Psoas muscle (tissue), 8 donors: ENCODE data around the gene ZNF746. TPM values are rescaled to one million over a fixed set of nuclear protein-coding genes. Genes with fewer than 3 reads are reported as not detected.

Source experiments
- ATAC-seq, 4 donors: fragments of 200-7000 bp; cut with Tn5 transposase; one replicate each; pipeline ENCODE4 v1.9.1; 2020; ENCODE audit warnings: moderate library complexity in 3 of 4, mild to moderate bottlenecking in 2 of 4
- DNase-seq, 2 donors: peaks; one replicate each; pipeline ENCODE4 v3.0.0-alpha.2; 2020
- H3K27ac ChIP-seq: fragments of 200-600 bp; one replicate; pipeline ENCODE4 v1.8.0; 2022
- H3K27me3 ChIP-seq, 3 donors: fragments of 200-600 bp in 1 of 3; one replicate each; pipeline versions ENCODE4 v1.6.1 to v1.8.0; 2013 to 2022; ENCODE audit warnings: low read length in 2 of 3, mild to moderate bottlenecking in 2 of 3, moderate library complexity in 1 of 3; ENCODE audit not compliant: insufficient read depth in 3 of 3
- H3K36me3 ChIP-seq, 2 donors: fragments of 200-600 bp in 1 of 2; one replicate each; pipeline versions ENCODE4 v1.6.1 to v1.8.0; 2013 to 2022; ENCODE audit warnings: low read depth in 1 of 2, mild to moderate bottlenecking in 1 of 2, moderate library complexity in 1 of 2; ENCODE audit not compliant: insufficient read depth in 1 of 2
- H3K4me1 ChIP-seq: fragments of 200-600 bp; one replicate; pipeline ENCODE4 v1.8.0; 2022
- H3K4me3 ChIP-seq: fragments of 200-600 bp; one replicate; pipeline ENCODE4 v1.8.0; 2022; ENCODE audit warnings: mild to moderate bottlenecking
- H3K9me3 ChIP-seq: fragments of 200-600 bp; one replicate; pipeline ENCODE4 v1.8.0; 2022
- WGBS, 3 donors: extraction: QIAGEN DNeasy Blood & Tissue Kit; methylation state at CpG; one replicate each; pipeline versions ENCODE4 v1.1.6 to v1.1.7; 2013; 5-methylcytosine and 5-hydroxymethylcytosine counted together
- intact Hi-C, 2 donors: fragments of 100-400 bp; cut with DNase I; formaldehyde crosslinking; loops; one replicate each; pipeline versions ENCODE4 v1.11.0 to v1.14.2; 2022
- polyA plus RNA-seq, 3 donors: library from polyadenylated mRNA; stranded (reverse); fragments of 200-250 nt; gene quantifications; one replicate each; pipeline ENCODE4 v1.2.3, GENCODE V29; 2013
- total RNA-seq, 4 donors: library from RNA; stranded (reverse); fragmentation: NEBNext Ultra II Directional in 2 of 4; extraction: Animal tissue kit (Norgen Biotek cat#: 25700) in 2 of 4; gene quantifications; one replicate each; pipeline versions ENCODE4 v1.2.1 to v1.2.4, GENCODE V29; 2021 to 2023
- TF ChIP-seq, protein P1 (sequence below): fragments of 200-600 bp; IDR thresholded peaks from one replicate; pipeline ENCODE4 v1.8.0; 2022; ENCODE audit warnings: antibody characterized with exemption
- donor health status: healthy with polysubstance abuse.
- donor health status: DM: no; HTN: no; CAD: no; lungs with moderate emphysema.
- donor health status: Bipolar disorder and iron deficiency.
- donor health status: healthy.
- donor health status: DM: yes; HTN: yes; CAD: no.
- donor health status: DM: no; HTN: no; CAD: no.
- donor health status: DM: no; HTN: no; CAD: no.
- donor health status: DM: yes; HTN: yes; CAD: no.

ZNF746 gene
- total and polyA plus RNA-seq, 7 donors, result 5.0 to 12.7 (median 8.5) TPM

- TF ChIP-seq, protein P1, sequence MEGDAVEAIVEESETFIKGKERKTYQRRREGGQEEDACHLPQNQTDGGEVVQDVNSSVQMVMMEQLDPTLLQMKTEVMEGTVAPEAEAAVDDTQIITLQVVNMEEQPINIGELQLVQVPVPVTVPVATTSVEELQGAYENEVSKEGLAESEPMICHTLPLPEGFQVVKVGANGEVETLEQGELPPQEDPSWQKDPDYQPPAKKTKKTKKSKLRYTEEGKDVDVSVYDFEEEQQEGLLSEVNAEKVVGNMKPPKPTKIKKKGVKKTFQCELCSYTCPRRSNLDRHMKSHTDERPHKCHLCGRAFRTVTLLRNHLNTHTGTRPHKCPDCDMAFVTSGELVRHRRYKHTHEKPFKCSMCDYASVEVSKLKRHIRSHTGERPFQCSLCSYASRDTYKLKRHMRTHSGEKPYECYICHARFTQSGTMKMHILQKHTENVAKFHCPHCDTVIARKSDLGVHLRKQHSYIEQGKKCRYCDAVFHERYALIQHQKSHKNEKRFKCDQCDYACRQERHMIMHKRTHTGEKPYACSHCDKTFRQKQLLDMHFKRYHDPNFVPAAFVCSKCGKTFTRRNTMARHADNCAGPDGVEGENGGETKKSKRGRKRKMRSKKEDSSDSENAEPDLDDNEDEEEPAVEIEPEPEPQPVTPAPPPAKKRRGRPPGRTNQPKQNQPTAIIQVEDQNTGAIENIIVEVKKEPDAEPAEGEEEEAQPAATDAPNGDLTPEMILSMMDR, result no peak
- no peaks in the 10 kb centered on the region for H3K9me3 ChIP-seq
- no peaks in the 10 kb centered on the region for H3K27me3 ChIP-seq
- no peak overlapping the region for H3K4me3 ChIP-seq
- H3K4me1 ChIP-seq, result peaks cover 14% of the 10 kb centered on the region
- intact Hi-C loops, result no loop called here
- WGBS, 3 donors, result 88 to 91% (median 90%) methylated on average over 24 of the region's 24 CpGs
- DNase-seq (no peak), ATAC-seq (no peak)
- no peak overlapping the region for H3K27ac ChIP-seq
- peaks cover 2 to 62% of the 10 kb centered on the region in 2 donors for H3K36me3 ChIP-seq
These were observed 42.2 kb downstream of the ZNF746 start for GRCh38 chr7:149455175-149455950.

GRCh38 chr7:149454750-149455149 is 42.9 kb downstream of the ZNF746 start:
- DNase-seq, result no peak
- no peak overlapping the region for H3K27ac ChIP-seq
- 91 to 96% (median 92%) methylated on average over 5 of the region's 5 CpGs for WGBS, 3 donors
- TF ChIP-seq, protein P1, result no peak
- no peak overlapping the region for H3K4me3 ChIP-seq
- H3K4me1 ChIP-seq, result peaks cover 14% of the 10 kb centered on the region
- intact Hi-C loops, result no loop called here
- ATAC-seq, result no peak
- peaks cover 2 to 68% of the 10 kb centered on the region in 2 donors for H3K36me3 ChIP-seq
- no peaks in the 10 kb centered on the region for H3K27me3 ChIP-seq
- H3K9me3 ChIP-seq, result no peaks in the 10 kb centered on the region

GRCh38 chr7:149454006-149454405 is 43.6 kb downstream of the ZNF746 start:
- DNase-seq (no peak), ATAC-seq (no peak)
- no peaks in the 10 kb centered on the region for H3K9me3 ChIP-seq
- intact Hi-C loops, result no loop called here
- peaks cover 10% of the 10 kb centered on the region for H3K4me1 ChIP-seq
- TF ChIP-seq, protein P1, result no peak
- H3K4me3 ChIP-seq, result no peak overlapping the region
- 89 to 92% (median 90%) methylated on average over 10 of the region's 10 CpGs for WGBS, 3 donors
- no peak overlapping the region for H3K27ac ChIP-seq
- peaks cover 4 to 75% of the 10 kb centered on the region in 2 donors for H3K36me3 ChIP-seq
- no peaks in the 10 kb centered on the region for H3K27me3 ChIP-seq

DNA sequence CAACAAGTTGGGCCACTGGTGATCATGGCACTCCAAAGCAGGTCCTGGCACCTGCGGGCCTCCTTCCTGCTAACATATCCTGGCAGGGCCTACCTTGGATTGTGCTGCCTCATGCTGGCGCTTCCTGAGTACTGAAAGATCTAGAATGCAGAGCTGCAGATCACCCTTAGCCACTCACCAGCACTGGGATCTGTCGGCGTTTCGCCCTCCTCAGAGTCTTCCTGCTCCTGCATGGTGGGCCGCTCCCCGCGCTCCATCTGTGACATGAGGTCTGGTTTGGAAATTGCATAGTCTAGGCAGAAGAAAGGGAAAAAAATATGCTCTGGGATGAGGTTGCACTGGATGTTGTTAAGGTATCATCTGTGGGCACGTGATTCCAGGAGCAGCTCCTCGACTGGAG is 46.8 kb downstream of the ZNF746 start:
- no peaks in the 10 kb centered on the region for H3K9me3 ChIP-seq
- H3K27ac ChIP-seq, result no peak overlapping the region
- WGBS, 3 donors, result 91 to 97% (median 96%) methylated on average over 10 of the region's 10 CpGs
- H3K36me3 ChIP-seq, result peaks cover 4 to 99% of the 10 kb centered on the region in 2 donors
- no peak for ATAC-seq
- TF ChIP-seq, protein P1, result no peak
- no peaks in the 10 kb centered on the region for H3K4me1 ChIP-seq
- no peaks in the 10 kb centered on the region for H3K27me3 ChIP-seq
- H3K4me3 ChIP-seq, result no peak overlapping the region
- DNase-seq, result no peak
- intact Hi-C loops, result no loop called here
